GM19043 (cell line): ENCODE results near the gene TXNDC2.

ENCODE experiments used
- ATAC-seq: cut with Tn5 transposase; IDR thresholded peaks from one replicate; pipeline ENCODE4 v1.9.1; 2021; ENCODE audit warnings: low read depth; ENCODE audit not compliant: unreplicated experiment

Gene TXNDC2

DNA sequence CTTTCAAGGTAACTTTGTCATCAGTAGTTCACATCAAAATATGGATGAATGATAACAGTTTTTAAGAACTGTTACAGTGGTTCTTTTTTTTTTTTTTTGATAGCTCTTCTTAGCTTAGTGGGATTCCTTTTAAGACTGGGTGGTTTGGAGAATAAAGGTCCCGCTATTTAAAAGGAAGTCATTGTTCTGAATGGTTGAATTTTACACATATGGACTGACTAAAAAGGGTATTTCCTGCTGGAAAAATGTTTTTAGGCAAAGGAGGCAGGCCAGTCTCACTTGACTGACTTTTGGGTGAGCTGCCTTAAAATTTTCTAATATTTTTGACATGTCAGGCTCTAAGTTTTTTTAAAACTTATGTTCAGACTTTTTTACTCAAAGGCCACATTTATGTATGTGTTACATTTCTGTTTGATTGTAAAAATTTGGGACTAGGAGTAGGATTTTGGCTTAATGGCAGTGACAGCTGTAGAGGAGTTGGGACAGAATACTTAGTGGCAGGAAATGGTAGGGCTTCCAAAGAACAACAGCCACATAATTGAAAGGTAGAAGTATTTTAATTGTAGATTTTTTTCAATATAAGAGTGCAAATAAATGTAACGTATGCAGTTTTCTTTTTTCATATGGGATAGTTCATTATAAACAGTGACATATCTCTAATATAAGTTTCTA is 41.8 kb downstream of the TXNDC2 start:
- no peak for ATAC-seq

DNA sequence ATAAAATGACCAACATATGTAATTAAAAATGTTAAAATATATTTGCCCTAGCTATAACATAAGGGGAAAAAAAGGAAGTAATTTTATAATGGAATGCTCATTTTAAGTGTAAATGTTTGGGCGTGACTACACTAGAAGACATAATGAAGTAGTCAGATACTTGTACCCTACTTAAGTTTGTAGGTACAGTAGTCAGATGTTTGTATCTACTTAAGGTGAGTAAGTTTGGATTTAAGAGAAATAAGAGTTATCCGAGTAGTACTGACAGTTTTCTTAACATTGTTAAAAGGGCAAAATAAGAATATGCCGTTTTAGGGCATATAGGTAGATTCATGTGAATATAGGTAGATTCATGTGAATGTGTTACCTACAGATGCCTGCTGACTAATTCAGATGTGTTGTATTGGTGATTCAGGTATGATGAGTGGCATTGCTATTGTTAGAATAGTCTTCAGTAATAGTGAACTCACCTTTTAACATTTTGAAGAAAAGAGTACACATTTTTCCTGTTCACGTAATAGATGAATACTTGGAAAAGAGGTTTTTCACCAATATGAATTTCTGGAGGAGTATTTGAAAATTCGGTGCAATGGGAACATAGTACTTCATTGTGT is 43.0 kb downstream of the TXNDC2 start:
- ATAC-seq: no peak

DNA sequence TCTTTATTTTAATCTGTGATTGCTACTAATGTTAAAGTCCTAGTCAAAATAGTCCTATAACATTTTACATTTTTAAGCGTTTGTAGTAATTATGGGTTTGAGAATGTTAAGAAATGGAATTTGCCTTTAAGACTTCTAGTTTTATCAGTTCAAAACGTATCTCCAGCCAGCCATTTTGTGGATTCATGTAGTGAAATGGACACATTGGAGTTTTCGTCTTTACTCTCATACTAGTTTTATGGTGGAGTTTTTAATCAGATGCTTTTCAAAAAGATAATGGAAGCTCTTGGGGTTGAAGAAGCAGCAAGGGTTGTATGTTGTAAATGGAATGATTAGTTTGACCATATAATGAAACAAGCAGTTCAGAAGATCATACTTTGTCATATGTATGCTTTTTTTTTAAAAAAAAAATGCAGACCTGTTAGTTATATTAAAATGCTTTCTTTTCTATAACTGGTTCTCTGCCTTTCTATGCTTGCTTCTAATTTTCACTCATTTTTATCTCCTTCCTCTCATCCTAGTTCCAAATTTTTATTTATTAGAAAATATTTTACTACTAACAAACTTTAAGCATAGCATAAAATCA is 44.6 kb downstream of the TXNDC2 start:
- no peak for ATAC-seq

DNA sequence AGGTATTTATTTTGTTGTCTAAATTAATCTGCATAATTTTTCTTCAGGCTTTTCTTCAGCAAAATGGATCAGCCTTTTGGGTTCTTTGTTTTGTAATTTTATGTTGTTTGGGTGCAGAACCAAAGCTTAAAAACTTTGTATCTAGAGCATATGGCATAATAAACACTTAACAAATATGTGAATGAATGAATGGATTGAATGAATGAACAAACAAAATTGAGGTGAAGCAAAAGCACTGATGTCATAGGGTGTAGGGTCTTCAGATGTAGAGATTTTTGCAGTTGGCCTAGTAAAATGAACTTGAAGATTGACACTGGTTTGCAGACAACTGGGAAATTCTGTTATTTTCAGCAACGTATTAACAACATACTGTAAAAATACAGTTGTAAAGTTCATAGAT is 45.4 kb downstream of the TXNDC2 start:
- ATAC-seq: no peak

DNA sequence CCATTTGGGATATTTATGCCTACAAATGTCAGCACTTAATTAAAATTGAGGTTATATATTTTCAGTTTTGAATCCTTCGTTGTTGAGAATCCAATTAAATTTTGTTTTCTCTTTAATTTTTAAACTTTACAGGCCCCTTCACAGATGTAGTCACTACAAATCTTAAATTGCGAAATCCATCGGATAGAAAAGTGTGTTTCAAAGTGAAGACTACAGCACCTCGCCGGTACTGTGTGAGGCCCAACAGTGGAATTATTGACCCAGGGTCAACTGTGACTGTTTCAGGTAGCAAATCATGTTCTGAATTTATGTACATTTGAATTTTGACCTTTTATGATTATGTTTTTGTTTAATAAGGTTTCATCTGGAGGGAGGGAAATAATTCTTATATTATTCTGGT is 45.9 kb downstream of the TXNDC2 start:
- no peak for ATAC-seq

DNA sequence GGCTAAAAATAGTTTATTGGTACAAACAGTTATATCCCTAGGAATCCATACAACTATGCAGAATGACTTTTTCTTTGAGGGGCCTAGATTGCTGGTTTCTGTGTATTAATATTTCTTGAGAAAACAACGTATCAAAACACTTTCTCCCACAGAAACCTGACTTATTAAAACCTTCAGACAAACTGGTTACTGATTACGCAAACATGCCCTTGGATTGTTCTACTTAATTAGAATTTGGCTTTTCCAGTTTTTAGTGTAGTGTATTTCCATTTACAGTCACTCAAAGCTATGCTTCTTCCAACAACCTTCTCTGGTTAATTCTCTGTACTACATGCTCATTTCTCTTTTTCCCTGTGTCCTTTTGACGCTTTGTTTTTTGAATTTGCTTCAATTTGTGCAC is 48.1 kb downstream of the TXNDC2 start:
- no peak for ATAC-seq

DNA sequence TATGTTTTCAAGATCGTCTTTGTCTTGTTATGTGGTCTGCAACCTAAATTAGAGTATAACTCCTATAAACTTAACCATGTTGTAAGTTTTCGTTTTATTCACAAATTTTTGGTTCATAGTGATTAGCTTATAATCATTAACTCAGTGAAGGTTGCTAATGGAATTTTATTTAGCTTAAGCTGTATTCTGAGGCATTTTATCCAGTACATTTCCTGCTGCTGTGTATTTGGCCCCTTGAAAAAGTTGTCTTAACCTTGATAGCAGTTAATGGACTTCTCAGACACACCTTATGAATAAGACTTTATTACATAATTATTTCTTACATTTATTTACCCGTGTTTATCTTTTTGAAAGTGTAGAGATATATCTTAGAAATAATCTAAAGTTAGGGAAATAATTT is 48.5 kb downstream of the TXNDC2 start:
- ATAC-seq: no peak
